DMS114 treated with DMSO at 0.1 percent for 48 hours (cell line): ENCODE data around the gene WDFY1.
"Not testable (repeated sequence)": the region's sequence is repeated elsewhere in the genome, so short reads cannot be mapped to it uniquely, and the experiment has no call there.

Source experiments
- DNase-seq: peaks from one replicate; lab custom pipeline; 2025; ENCODE audit not compliant: unreplicated experiment; lab: John Stamatoyannopoulos, UW

Gene WDFY1

GRCh38 chr2:223900066-223900465 is 45.1 kb downstream of the WDFY1 start:
- no peak for DNase-seq

- DNase-seq, result no peak
These were observed 47.3 kb downstream of the WDFY1 start for GRCh38 chr2:223897669-223898330.

DNA sequence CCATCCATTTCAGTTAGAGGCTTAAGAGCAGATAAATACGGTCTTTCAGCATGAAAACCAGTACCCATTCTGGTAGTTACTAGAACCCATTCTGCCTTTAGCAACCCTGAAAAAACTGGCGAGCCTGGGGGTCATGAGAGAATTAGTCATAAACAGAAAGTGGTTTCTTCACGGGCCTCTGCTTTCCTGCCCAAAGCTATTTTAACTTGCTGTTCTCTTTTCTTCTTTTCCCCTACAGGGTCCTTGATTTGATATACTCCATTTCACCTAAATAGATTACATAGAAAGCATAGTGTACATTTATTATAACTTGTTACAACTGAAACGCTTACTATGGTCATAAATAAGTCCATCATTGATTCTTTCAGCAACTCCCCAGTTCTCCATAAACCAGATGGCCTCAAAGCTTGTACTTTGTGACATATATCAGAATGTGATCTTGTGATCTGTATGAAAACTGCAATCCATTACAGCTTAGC is 48.3 kb downstream of the WDFY1 start:
- no peak for DNase-seq

DNA sequence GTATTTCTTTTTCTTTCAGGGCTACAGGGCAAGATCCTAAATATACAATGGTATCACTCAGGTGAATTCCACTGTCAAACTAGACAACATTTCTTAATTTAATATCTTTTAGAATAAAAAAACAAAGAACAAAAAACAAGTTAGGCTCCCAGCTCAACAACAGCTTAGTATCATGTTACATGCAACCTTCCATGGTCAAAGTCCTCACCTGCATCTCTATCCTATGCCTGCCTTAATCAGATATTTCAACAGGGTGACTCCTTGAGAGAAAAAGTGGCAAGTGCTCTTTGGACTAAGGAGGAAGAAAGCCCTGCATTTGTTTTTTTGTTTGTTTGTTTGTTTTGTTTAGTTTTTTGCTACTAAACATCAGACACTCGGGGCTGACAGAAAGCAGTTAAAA is 50.2 kb downstream of the WDFY1 start:
- DNase-seq, result no peak

DNA sequence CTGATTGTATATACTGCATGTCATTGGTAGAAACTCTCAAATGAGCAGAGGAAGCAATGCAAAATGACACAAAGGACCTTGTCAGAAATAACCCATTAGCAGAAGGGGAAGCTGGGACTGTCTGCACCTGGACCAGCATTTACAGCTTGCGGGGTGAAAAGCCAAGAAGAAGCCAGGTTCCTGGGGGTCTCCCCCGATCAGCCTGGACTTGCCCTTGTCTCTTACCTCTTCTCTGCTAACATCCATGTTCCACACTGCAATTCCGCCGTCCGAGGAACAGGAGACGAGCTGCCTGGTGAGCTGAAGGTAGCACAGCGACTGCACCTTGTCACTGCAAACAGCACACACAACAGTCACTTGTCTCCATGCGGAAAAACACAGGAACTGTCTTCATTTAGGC is 51.1 kb downstream of the WDFY1 start:
- DNase-seq, result no peak

GRCh38 chr2:223890721-223891120 is 54.4 kb downstream of the WDFY1 start:
- DNase-seq, result no peak

GRCh38 chr2:223889229-223889628 is 55.9 kb downstream of the WDFY1 start:
- DNase-seq, result no peak

- DNase-seq, result no peak
These were observed 56.9 kb downstream of the WDFY1 start for GRCh38 chr2:223888251-223888650.

- DNase-seq, result no peak
These were observed 58.0 kb downstream of the WDFY1 start for GRCh38 chr2:223887127-223887526.

GRCh38 chr2:223886726-223887125 is 58.4 kb downstream of the WDFY1 start:
- no peak for DNase-seq

DNA sequence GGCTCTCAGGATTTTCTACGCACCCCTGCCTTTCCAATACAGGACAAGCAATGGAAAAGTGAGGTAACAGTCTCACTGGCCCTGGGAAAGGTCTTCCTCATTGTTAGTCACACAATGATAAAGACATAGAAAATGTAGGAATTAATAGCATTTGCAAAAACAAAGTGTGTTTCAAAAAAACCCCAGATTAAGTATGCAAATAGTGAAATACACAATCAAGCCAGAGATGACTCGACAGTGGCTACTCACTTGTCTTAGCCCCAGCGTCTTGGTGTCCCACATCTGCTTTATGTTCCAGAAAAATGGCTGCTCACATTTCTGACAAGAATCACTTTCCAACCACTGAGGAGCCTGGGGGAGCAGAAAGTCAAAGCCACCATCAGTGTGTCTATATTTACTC is 60.7 kb downstream of the WDFY1 start:
- no peak for DNase-seq

GRCh38 chr2:223882715-223883114 is 62.4 kb downstream of the WDFY1 start:
- DNase-seq, result no peak

DNA sequence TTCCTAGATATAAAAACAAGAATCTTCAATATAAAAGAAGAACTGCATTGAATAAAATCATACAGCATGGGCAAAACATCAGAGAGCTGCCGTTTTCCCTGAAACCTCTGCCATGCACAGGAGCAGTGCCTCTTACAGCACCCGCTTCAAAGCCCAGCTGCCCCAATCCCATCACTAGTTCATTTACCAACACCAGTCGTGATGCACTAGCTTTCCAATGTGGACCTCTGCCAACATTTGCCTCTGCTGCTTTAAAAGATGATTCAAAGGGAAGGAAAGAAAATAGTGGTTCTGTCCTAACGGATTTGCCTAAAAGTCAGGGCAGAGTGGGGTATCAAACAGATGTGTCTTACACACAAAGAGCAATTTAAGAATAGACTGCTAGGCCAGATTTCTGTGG is 64.3 kb downstream of the WDFY1 start:
- DNase-seq, result no peak

- DNase-seq, result no peak
These were observed 67.3 kb downstream of the WDFY1 start for GRCh38 chr2:223877721-223878410.

GRCh38 chr2:223873672-223874071 is 71.5 kb downstream of the WDFY1 start:
- no peak for DNase-seq

GRCh38 chr2:223872772-223873171 is 72.4 kb downstream of the WDFY1 start:
- DNase-seq, result not testable (repeated sequence)

GRCh38 chr2:223871661-223872060 is 73.5 kb downstream of the WDFY1 start:
- DNase-seq, result not testable (repeated sequence)

DNA sequence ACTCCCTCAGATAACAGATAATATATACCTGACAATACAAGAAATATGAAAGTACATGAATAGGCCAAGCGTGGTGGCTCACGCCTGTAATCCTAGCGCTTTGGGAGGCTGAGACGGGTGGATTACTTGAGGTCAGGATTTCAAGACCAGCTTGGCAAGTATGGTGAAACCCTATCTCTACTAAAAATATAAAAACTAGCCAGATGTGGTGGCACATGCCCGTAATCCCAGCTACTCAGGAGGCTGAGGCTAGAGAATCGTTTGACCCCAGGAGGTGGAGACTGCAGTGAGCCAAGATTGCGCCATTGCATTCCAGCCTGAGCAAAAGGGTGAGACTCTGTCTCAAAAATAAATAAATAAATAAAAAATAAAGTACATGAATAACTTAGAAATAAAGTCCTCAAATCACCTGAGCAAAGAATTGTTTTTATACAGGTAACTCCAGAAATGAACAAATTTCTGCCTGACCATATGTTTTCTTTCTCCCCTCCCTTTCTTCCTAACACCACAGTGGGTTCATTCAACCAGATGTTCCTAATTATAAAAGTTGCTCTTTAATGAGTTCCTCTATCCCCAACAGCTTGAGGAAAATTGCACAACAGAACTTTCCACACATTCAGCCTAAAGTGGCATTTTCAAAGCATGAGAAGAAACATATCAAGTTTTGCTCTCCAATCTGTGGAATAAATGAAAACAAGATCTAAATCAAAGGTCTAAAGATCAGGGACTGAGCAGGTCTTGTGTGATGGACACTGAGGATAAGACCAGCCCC is 74.1 kb downstream of the WDFY1 start:
- DNase-seq, result no peak

DNA sequence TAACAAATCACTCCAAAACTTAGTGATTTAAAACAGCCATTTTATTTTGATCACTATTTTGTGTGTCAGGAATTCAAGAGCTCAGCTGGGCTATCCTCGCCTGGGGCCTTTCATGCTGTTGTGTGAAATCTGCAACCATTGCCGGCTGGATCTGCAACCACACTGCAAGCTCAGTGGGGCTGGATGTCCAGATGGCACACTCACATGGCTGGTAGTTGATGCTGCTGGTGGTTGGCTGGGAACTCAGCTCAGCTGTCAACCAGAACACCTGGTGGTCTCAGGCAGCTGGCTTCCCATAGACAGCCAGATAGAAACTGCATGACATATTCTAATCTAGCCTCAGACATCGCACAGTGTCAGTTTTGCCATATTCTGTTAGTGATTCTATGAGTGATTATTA is 77.1 kb downstream of the WDFY1 start:
- DNase-seq, result no peak

DNA sequence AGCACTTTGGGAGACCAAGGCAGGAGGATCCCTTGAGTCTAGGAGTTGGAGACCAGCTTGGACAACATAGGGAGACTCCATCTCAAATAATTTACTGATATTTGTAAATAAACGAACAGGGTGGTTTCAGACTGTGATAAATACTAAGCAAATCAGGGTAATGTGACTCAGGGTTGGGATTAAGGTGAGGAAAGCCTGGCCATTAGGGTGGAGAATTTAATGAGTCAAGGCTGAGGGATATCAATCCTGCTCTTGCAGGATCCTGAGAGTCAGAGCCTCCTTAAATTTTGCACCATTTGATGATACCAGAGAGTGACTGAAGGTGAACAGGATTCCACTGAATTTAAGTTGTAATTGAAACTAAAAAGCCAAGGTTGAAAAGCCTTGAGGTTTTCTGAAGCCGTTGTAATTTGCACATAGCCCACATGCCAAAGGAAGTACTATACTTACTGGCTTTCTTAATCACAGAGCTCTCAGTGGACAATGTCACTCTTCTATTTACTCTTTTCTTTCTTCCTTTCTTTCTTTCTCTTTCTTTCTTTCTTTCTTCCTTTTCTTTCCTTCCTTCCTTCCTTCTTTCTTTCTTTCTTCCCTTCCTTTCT is 79.1 kb downstream of the WDFY1 start:
- no peak for DNase-seq

DNA sequence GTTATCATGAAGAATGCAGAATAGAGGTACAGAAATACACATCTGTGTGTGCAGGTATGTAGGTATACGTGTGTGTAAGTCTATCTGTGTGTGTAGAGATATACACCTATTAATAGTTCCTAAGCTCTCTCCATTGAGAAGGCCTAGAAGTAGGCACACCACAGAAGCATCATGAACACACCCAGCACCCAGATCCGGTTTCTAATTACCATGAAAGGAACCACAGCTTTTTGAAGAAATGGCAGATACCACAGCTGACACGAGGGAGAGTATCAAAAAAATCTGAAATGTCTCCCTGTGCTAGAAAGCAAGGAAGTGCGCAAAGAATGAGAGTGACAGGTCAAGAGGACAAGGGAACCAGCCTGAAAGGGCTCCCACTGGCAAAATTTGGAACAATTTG is 80.0 kb downstream of the WDFY1 start:
- DNase-seq, result no peak

DNA sequence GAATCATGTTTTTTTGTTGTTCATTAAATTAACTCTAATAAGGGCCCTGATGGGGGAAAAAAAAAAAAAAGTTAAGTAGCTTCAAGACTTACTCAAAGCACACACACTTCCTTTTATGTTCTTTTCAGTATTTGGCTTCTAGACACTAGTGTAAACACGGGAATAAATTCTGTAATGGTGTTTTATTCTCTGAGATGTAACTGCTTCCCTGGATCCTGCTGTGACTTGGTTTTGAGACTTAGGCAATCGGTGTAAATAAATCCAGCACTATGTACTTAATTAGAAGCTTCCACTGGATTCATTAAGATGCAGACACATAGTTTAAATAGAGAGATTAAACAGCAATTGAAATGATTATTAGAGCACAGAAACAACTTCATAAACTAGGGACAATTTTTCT is 81.6 kb downstream of the WDFY1 start:
- no peak for DNase-seq
